SU-DHL-6 (cell line): ENCODE measurements around the gene HCFC1.

Experiments used
- EZH2phosphoT487 ChIP-seq: fragments of 200-600 bp; sonication (generic), shearing (Covaris generic); conservative IDR thresholded peaks from 2 replicates; pipeline ENCODE4 v1.6.1; 2018; ENCODE audit warnings: mild to moderate bottlenecking, antibody characterized with exemption, low read length, moderate library complexity, mixed read lengths
- TF ChIP-seq, protein P1 (sequence below): fragments of 200-600 bp; sonication (generic); IDR thresholded peaks from one replicate; pipeline ENCODE4 v1.5.1; 2017; ENCODE audit warnings: antibody characterized with exemption, mild to moderate bottlenecking, low read length, moderate library complexity; ENCODE audit not compliant: insufficient read depth, poor library complexity, severe bottlenecking

DNA sequence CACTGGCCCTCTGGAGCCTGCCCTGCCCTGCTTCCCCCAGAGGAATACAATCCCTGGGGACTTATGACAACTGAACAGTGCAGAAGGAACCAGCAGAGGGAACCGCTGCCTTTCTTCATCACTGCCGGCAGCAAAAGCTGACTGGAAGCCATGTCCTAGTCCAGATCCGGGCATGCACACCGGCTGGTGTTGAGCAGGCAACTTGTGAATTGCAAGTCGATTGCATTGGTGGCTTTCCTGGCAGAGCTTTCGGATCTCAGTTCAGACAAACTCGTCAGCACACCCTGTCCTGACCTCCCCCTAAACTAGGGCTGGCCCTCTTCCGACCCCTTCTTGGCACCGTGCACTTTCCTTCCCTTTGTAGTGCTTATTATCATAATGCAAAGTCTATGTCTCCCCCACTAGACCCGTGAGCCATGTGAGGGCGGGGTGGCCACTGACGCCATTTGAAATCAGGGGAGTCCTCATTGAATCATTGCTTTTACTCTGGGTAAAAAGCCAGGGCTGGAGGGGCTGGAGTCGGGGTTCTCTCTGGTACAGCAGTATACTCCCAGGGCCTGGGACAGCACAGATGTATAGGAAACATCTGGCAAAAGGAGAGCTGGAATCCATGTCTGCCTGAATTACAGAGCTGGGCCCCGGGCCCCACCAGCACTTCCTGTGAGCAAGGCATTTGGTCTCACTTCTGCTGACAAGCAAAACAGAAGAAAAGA lies 47.3 kb downstream of the HCFC1 start:
- TF ChIP-seq, protein P1, sequence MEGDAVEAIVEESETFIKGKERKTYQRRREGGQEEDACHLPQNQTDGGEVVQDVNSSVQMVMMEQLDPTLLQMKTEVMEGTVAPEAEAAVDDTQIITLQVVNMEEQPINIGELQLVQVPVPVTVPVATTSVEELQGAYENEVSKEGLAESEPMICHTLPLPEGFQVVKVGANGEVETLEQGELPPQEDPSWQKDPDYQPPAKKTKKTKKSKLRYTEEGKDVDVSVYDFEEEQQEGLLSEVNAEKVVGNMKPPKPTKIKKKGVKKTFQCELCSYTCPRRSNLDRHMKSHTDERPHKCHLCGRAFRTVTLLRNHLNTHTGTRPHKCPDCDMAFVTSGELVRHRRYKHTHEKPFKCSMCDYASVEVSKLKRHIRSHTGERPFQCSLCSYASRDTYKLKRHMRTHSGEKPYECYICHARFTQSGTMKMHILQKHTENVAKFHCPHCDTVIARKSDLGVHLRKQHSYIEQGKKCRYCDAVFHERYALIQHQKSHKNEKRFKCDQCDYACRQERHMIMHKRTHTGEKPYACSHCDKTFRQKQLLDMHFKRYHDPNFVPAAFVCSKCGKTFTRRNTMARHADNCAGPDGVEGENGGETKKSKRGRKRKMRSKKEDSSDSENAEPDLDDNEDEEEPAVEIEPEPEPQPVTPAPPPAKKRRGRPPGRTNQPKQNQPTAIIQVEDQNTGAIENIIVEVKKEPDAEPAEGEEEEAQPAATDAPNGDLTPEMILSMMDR: no peak
- TF ChIP-seq EZH2phosphoT487: no peak
